Measurements from ENCODE around the gene GLRA1.
"Not testable (repeated sequence)": the region's sequence is repeated elsewhere in the genome, so short reads cannot be mapped to it uniquely, and the experiment has no call there.

GLRA1 gene

DNA sequence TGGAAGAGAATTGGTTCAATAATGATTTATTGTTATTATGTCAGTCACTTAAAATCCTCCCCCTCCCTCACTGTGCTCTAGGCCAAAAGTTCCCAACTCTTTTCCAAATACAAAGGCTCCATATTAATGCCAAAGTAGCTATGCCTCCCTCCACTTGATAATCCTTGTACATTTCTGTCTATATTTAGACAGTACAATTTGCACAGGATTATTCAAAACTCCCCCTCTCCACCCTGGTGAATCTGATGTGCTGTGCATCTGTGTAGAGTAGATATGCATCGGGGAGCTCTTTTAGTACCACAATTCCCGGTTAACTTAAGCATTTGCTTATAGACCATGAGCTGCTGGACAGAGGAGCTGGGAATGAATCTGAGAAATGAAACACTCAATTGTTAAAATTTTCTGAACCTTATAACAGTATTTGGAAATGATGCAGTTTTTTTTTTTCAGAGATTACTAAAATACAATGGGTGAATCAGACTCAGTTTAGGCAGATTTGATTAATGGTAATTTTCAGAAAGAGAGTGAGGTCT lies 27.6 kb downstream of the GLRA1 start:
- no peak overlapping the region for H2BK5ac ChIP-seq (ENCODE audit: low read depth, low read length, poor library complexity)
- H3K36me3 ChIP-seq (ENCODE audit: control insufficient read depth in 1 of 2, insufficient read depth in 2 of 2, low read length in 2 of 2) = no peaks in the 10 kb centered on the region
- WGBS (ENCODE audit: extremely low coverage, insufficient coverage, insufficient read length) = no CpG with 5 or more reads among the region's 2 CpGs
- H3K23ac ChIP-seq (ENCODE audit: low read length) = no peak overlapping the region
- no peak overlapping the region for H2AK5ac ChIP-seq (ENCODE audit: low read length)
- no peak overlapping the region for H4K8ac ChIP-seq (ENCODE audit: low read depth, low read length)
- H3K79me2 ChIP-seq (ENCODE audit: control insufficient read depth, insufficient read depth, low read length, poor library complexity) = no peaks in the 10 kb centered on the region
- no peak overlapping the region for H2BK120ac ChIP-seq (ENCODE audit: insufficient read depth, low read length, poor library complexity)
- H3K9ac ChIP-seq (ENCODE audit: low read length) = no peak overlapping the region
- no peak overlapping the region for H3K14ac ChIP-seq (ENCODE audit: low read length)
- no peak overlapping the region for H2AFZ ChIP-seq (ENCODE audit: insufficient read depth, low read length, poor library complexity)
- no peak overlapping the region for H4K91ac ChIP-seq (ENCODE audit: low read depth, low read length)
- no peak overlapping the region for H3K4me2 ChIP-seq (ENCODE audit: low read length)
- no peak overlapping the region for H4K12ac ChIP-seq (ENCODE audit: low read depth, low read length)
- no peak overlapping the region for H3K27ac ChIP-seq (ENCODE audit: low read depth, low read length)
- H3K4me3 ChIP-seq (ENCODE audit: low read depth, low read length) = no peak overlapping the region
- H3K79me1 ChIP-seq (ENCODE audit: low read length) = no peaks in the 10 kb centered on the region
- no peaks in the 10 kb centered on the region for H3K4me1 ChIP-seq (ENCODE audit: control insufficient read depth in 1 of 2, insufficient read depth in 2 of 2, low read length in 2 of 2)
- no peak for DNase-seq
- H3K18ac ChIP-seq (ENCODE audit: low read length) = no peak overlapping the region
- no peaks in the 10 kb centered on the region for H3K27me3 ChIP-seq (ENCODE audit: insufficient read depth, low read length)
- no peak overlapping the region for H2BK12ac ChIP-seq (ENCODE audit: low read length)
- H3K4ac ChIP-seq (ENCODE audit: low read depth, low read length) = no peak overlapping the region
- no peaks in the 10 kb centered on the region for H3K9me3 ChIP-seq (ENCODE audit: insufficient read depth, low read depth, low read length)

GRCh38 chr5:151896031-151896691 lies 28.5 kb downstream of the GLRA1 start:
- Histone ChIP-seq H2BK5ac (ENCODE audit: low read depth, low read length, poor library complexity) (no peak overlapping the region), H3K23ac (ENCODE audit: low read length) (no peak overlapping the region), H3K9ac (ENCODE audit: low read length) (no peak overlapping the region), H3K14ac (ENCODE audit: low read length) (no peak overlapping the region), H3K79me2 (ENCODE audit: control insufficient read depth, insufficient read depth, low read length, poor library complexity) (no peaks in the 10 kb centered on the region), H3K4me1 (ENCODE audit: control insufficient read depth in 1 of 2, insufficient read depth in 2 of 2, low read length in 2 of 2) (no peaks in the 10 kb centered on the region), H4K91ac (ENCODE audit: low read depth, low read length) (no peak overlapping the region), H2BK12ac (ENCODE audit: low read length) (no peak overlapping the region), H3K4me3 (ENCODE audit: low read depth, low read length) (no peak overlapping the region), H3K27me3 (ENCODE audit: insufficient read depth, low read length) (no peaks in the 10 kb centered on the region), H3K18ac (ENCODE audit: low read length) (no peak overlapping the region), H2AFZ (ENCODE audit: insufficient read depth, low read length, poor library complexity) (no peak overlapping the region), H3K9me3 (ENCODE audit: insufficient read depth, low read depth, low read length) (no peaks in the 10 kb centered on the region), H4K12ac (ENCODE audit: low read depth, low read length) (no peak overlapping the region), H3K4me2 (ENCODE audit: low read length) (no peak overlapping the region), H3K27ac (ENCODE audit: low read depth, low read length) (no peak overlapping the region), H2AK5ac (ENCODE audit: low read length) (no peak overlapping the region), H3K79me1 (ENCODE audit: low read length) (no peaks in the 10 kb centered on the region), H3K36me3 (ENCODE audit: control insufficient read depth in 1 of 2, insufficient read depth in 2 of 2, low read length in 2 of 2) (no peaks in the 10 kb centered on the region), H3K4ac (ENCODE audit: low read depth, low read length) (no peak overlapping the region), H2BK120ac (ENCODE audit: insufficient read depth, low read length, poor library complexity) (no peak overlapping the region), H4K8ac (ENCODE audit: low read depth, low read length) (no peak overlapping the region)
- no CpG with 5 or more reads among the region's 3 CpGs for WGBS (ENCODE audit: extremely low coverage, insufficient coverage, insufficient read length)
- peak in 1 of 2 donors; percentile 40 for DNase-seq

GRCh38 chr5:151895660-151896030 lies 29.0 kb downstream of the GLRA1 start:
- no peak overlapping the region for H3K9ac ChIP-seq (ENCODE audit: low read length)
- no peaks in the 10 kb centered on the region for H3K79me1 ChIP-seq (ENCODE audit: low read length)
- H3K79me2 ChIP-seq (ENCODE audit: control insufficient read depth, insufficient read depth, low read length, poor library complexity) = no peaks in the 10 kb centered on the region
- no peak overlapping the region for H3K4me2 ChIP-seq (ENCODE audit: low read length)
- H3K4ac ChIP-seq (ENCODE audit: low read depth, low read length) = no peak overlapping the region
- no peak overlapping the region for H4K91ac ChIP-seq (ENCODE audit: low read depth, low read length)
- no peaks in the 10 kb centered on the region for H3K36me3 ChIP-seq (ENCODE audit: control insufficient read depth in 1 of 2, insufficient read depth in 2 of 2, low read length in 2 of 2)
- H3K27ac ChIP-seq (ENCODE audit: low read depth, low read length) = no peak overlapping the region
- no peak overlapping the region for H2BK120ac ChIP-seq (ENCODE audit: insufficient read depth, low read length, poor library complexity)
- H4K12ac ChIP-seq (ENCODE audit: low read depth, low read length) = no peak overlapping the region
- WGBS (ENCODE audit: extremely low coverage, insufficient coverage, insufficient read length) = no CpG with 5 or more reads among the region's 5 CpGs
- DNase-seq = no peak
- no peaks in the 10 kb centered on the region for H3K27me3 ChIP-seq (ENCODE audit: insufficient read depth, low read length)
- no peak overlapping the region for H4K8ac ChIP-seq (ENCODE audit: low read depth, low read length)
- no peak overlapping the region for H3K14ac ChIP-seq (ENCODE audit: low read length)
- no peak overlapping the region for H3K4me3 ChIP-seq (ENCODE audit: low read depth, low read length)
- no peak overlapping the region for H2BK5ac ChIP-seq (ENCODE audit: low read depth, low read length, poor library complexity)
- H2BK12ac ChIP-seq (ENCODE audit: low read length) = no peak overlapping the region
- no peak overlapping the region for H2AK5ac ChIP-seq (ENCODE audit: low read length)
- H2AFZ ChIP-seq (ENCODE audit: insufficient read depth, low read length, poor library complexity) = no peak overlapping the region
- H3K9me3 ChIP-seq (ENCODE audit: insufficient read depth, low read depth, low read length) = no peaks in the 10 kb centered on the region
- no peak overlapping the region for H3K23ac ChIP-seq (ENCODE audit: low read length)
- no peaks in the 10 kb centered on the region for H3K4me1 ChIP-seq (ENCODE audit: control insufficient read depth in 1 of 2, insufficient read depth in 2 of 2, low read length in 2 of 2)
- no peak overlapping the region for H3K18ac ChIP-seq (ENCODE audit: low read length)

DNA sequence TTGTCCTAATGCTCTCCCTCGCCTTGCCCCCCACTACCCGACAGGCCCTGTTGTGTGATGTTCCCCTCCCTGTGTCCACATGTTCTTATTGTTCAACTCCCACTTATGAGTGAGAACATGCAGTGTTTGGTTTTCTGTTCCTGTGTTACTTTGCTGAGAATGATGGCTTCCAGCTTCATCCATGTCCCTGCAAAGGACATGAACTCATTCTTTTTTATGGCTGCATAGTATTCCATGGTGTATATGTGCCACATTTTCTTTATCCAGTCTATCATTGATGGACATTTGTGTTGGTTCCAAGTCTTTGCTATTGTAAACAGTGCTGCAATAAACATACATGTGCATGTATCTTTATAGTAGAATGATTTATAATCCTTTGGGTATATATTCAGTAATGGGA lies 31.2 kb downstream of the GLRA1 start:
- H3K27ac ChIP-seq (ENCODE audit: low read depth, low read length); H3K18ac ChIP-seq (ENCODE audit: low read length); H2BK5ac ChIP-seq (ENCODE audit: low read depth, low read length, poor library complexity); H3K14ac ChIP-seq (ENCODE audit: low read length); H3K79me2 ChIP-seq (ENCODE audit: control insufficient read depth, insufficient read depth, low read length, poor library complexity); H3K4ac ChIP-seq (ENCODE audit: low read depth, low read length); H4K8ac ChIP-seq (ENCODE audit: low read depth, low read length); H3K4me1 ChIP-seq (ENCODE audit: control insufficient read depth in 1 of 2, insufficient read depth in 2 of 2, low read length in 2 of 2); H3K23ac ChIP-seq (ENCODE audit: low read length); H3K27me3 ChIP-seq (ENCODE audit: insufficient read depth, low read length); H3K9me3 ChIP-seq (ENCODE audit: insufficient read depth, low read depth, low read length); H3K9ac ChIP-seq (ENCODE audit: low read length); H3K4me3 ChIP-seq (ENCODE audit: low read depth, low read length); H3K36me3 ChIP-seq (ENCODE audit: control insufficient read depth in 1 of 2, insufficient read depth in 2 of 2, low read length in 2 of 2); H2AK5ac ChIP-seq (ENCODE audit: low read length); H4K91ac ChIP-seq (ENCODE audit: low read depth, low read length); H2BK12ac ChIP-seq (ENCODE audit: low read length); H3K79me1 ChIP-seq (ENCODE audit: low read length); H4K12ac ChIP-seq (ENCODE audit: low read depth, low read length); DNase-seq; H2BK120ac ChIP-seq (ENCODE audit: insufficient read depth, low read length, poor library complexity); H3K4me2 ChIP-seq (ENCODE audit: low read length); H2AFZ ChIP-seq (ENCODE audit: insufficient read depth, low read length, poor library complexity): not testable (repeated sequence)
- no CpG with 5 or more reads among the region's 2 CpGs for WGBS (ENCODE audit: extremely low coverage, insufficient coverage, insufficient read length)

Data from trophoblast cell (in vitro differentiated cells and primary cell).